H1 (cell line): ENCODE data around the gene TMEM163. TPM values are rescaled to one million over a fixed set of nuclear protein-coding genes. Genes with fewer than 3 reads are reported as not detected.
A peak's percentile ranks its signal among the peaks of the same experiment; 100 is the strongest.

Source experiments
- CTCF ChIA-PET: fragments of 300-600 bp; sonication (Branson Sonifier 250); formaldehyde crosslinking; loops from one replicate; lab custom pipeline; 2021; ENCODE audit not compliant: partially characterized antibody; lab: Charles Lee
- POLR2A ChIA-PET: fragments of 300-600 bp; sonication (Branson Sonifier 250); formaldehyde crosslinking; loops from one replicate; lab custom pipeline; 2021; ENCODE audit warnings: inconsistent platforms; ENCODE audit not compliant: partially characterized antibody; lab: Charles Lee
- DNase-seq, 2 experiments: peaks; one replicate each; pipeline versions ENCODE4 v3.0.0 to v3.0.0-alpha.2; 2010 to 2022; ENCODE audit warnings: low spot score in 2 of 2, low read depth in 1 of 2, mixed read lengths in 1 of 2
- FAIRE-seq: peaks from 2 replicates; lab custom pipeline; 2011; peaks lifted over from hg19 to GRCh38; lab: Jason Lieb, UNC
- H2AFZ ChIP-seq: 2 replicates; pipeline ENCODE4 v1.8.1; 2012; ENCODE audit warnings: low read length, inconsistent platforms
- H2AK5ac ChIP-seq: 2 replicates; pipeline ENCODE4 v1.6.1; 2013; ENCODE audit warnings: low read depth, low read length
- H2BK120ac ChIP-seq: replicated peaks from 2 replicates; pipeline ENCODE3; 2013; ENCODE audit warnings: low read depth, low read length, inconsistent platforms
- H2BK12ac ChIP-seq: 2 replicates; pipeline ENCODE4 v1.6.1; 2013; ENCODE audit warnings: low read depth, low read length
- H2BK15ac ChIP-seq: 2 replicates; pipeline ENCODE4 v1.6.1; 2013; ENCODE audit warnings: low read length
- H2BK20ac ChIP-seq: 2 replicates; pipeline ENCODE4 v1.6.1; 2013; ENCODE audit warnings: low read length
- H2BK5ac ChIP-seq: 2 replicates; pipeline ENCODE4 v1.6.1; 2013; ENCODE audit warnings: low read depth, low read length
- H3K14ac ChIP-seq: 2 replicates; pipeline ENCODE4 v1.6.1; 2013; ENCODE audit warnings: inconsistent platforms; ENCODE audit not compliant: insufficient read length
- H3K18ac ChIP-seq: 2 replicates; pipeline ENCODE4 v1.6.1; 2013; ENCODE audit warnings: low read length; ENCODE audit errors: extremely low read depth
- H3K23ac ChIP-seq: 2 replicates; pipeline ENCODE4 v1.6.1; 2013; ENCODE audit warnings: inconsistent platforms; ENCODE audit not compliant: insufficient read length
- H3K23me2 ChIP-seq: 2 replicates; pipeline ENCODE4 v1.6.1; 2013; ENCODE audit warnings: low read depth, low read length
- H3K27ac ChIP-seq: 2 replicates; pipeline ENCODE4 v1.6.1; 2011; ENCODE audit warnings: low read depth, low read length, inconsistent platforms
- H3K27me3 ChIP-seq, 4 experiments: replicated peaks in 1 of 4; 1 replicate in 1 of 4; 2 replicates in 3 of 4; pipeline versions ENCODE4 v1.6.1 to v1.8.1; 2011 to 2013; ENCODE audit warnings: low read length in 3 of 4, mild to moderate bottlenecking in 3 of 4, inconsistent platforms in 2 of 4, mixed read lengths in 2 of 4, moderate library complexity in 1 of 4; ENCODE audit not compliant: control insufficient read depth in 3 of 4, insufficient read depth in 3 of 4; ENCODE audit errors: extremely low read depth in 1 of 4
- H3K36me3 ChIP-seq, 4 experiments: 2 replicates each; pipeline versions ENCODE4 v1.6.1 to v1.8.1; 2011 to 2013; ENCODE audit warnings: mild to moderate bottlenecking in 4 of 4, low read length in 3 of 4, moderate library complexity in 2 of 4, control low read depth in 1 of 4, inconsistent platforms in 1 of 4; ENCODE audit not compliant: insufficient read depth in 4 of 4, control insufficient read depth in 2 of 4
- H3K4ac ChIP-seq: replicated peaks from 2 replicates; pipeline ENCODE3; 2013; ENCODE audit warnings: low read length, low read depth, mixed read lengths, inconsistent platforms; ENCODE audit not compliant: insufficient read length
- H3K4me1 ChIP-seq, 4 experiments: replicated peaks in 1 of 4; 1 replicate in 1 of 4; 2 replicates in 3 of 4; pipeline versions ENCODE4 v1.6.1 to v1.8.1; 2011 to 2013; ENCODE audit warnings: low read length in 3 of 4, inconsistent platforms in 2 of 4, mixed read lengths in 1 of 4; ENCODE audit not compliant: insufficient read depth in 4 of 4, control insufficient read depth in 3 of 4
- H3K4me2 ChIP-seq, 2 experiments: 2 replicates each; pipeline versions ENCODE4 v1.6.1 to v1.8.1; 2011 to 2013; ENCODE audit warnings: low read depth in 2 of 2, low read length in 2 of 2, control low read depth in 1 of 2, inconsistent platforms in 1 of 2, mild to moderate bottlenecking in 1 of 2; ENCODE audit not compliant: insufficient read depth in 1 of 2
- H3K4me3 ChIP-seq, 4 experiments: fragments of 200-600, 300-600 bp in 1 of 4; sonication (generic), shearing (Covaris generic), sonication (Bioruptor Twin) in 1 of 4; 2 replicates each; pipeline versions ENCODE4 v1.5.1 to v1.8.1; 2011 to 2016; ENCODE audit warnings: low read length in 4 of 4, low read depth in 3 of 4, control low read depth in 2 of 4, inconsistent platforms in 2 of 4, mild to moderate bottlenecking in 2 of 4, mixed read lengths in 1 of 4, moderate library complexity in 1 of 4; ENCODE audit not compliant: insufficient read depth in 2 of 4; ENCODE audit errors: extremely low read depth in 1 of 4
- H3K56ac ChIP-seq: replicated peaks from 2 replicates; pipeline ENCODE3; 2013; ENCODE audit warnings: low read depth, mild to moderate bottlenecking, mixed read lengths, low read length, inconsistent platforms; ENCODE audit not compliant: insufficient read length
- H3K79me1 ChIP-seq: 2 replicates; pipeline ENCODE4 v1.6.1; 2013; ENCODE audit warnings: low read depth, low read length, control low read depth
- H3K79me2 ChIP-seq, 2 experiments: 2 replicates each; pipeline versions ENCODE4 v1.6.1 to v1.8.1; 2012 to 2013; ENCODE audit warnings: low read length in 2 of 2, mild to moderate bottlenecking in 2 of 2, inconsistent platforms in 1 of 2; ENCODE audit not compliant: insufficient read depth in 2 of 2, control insufficient read depth in 1 of 2
- H3K9ac ChIP-seq, 4 experiments: replicated peaks in 1 of 4; 1 replicate in 1 of 4; 2 replicates in 3 of 4; pipeline versions ENCODE4 v1.6.1 to v1.8.1; 2011 to 2013; ENCODE audit warnings: low read depth in 3 of 4, low read length in 3 of 4, control low read depth in 2 of 4, mild to moderate bottlenecking in 2 of 4, moderate library complexity in 2 of 4, inconsistent platforms in 1 of 4; ENCODE audit errors: extremely low read depth in 1 of 4
- H3K9me3 ChIP-seq, 2 experiments: 2 replicates each; pipeline versions ENCODE4 v1.6.1 to v1.8.1; 2012 to 2013; ENCODE audit warnings: mild to moderate bottlenecking in 2 of 2, moderate library complexity in 2 of 2, control low read depth in 1 of 2, inconsistent platforms in 1 of 2, low read depth in 1 of 2, low read length in 1 of 2, mixed read lengths in 1 of 2; ENCODE audit not compliant: insufficient read depth in 2 of 2
- H4K20me1 ChIP-seq, 2 experiments: replicated peaks in 1 of 2; 2 replicates each; pipeline versions ENCODE3 to v1.8.1; 2011 to 2013; ENCODE audit warnings: inconsistent platforms in 2 of 2, low read length in 2 of 2, mild to moderate bottlenecking in 1 of 2; ENCODE audit not compliant: insufficient read depth in 2 of 2, control insufficient read depth in 1 of 2
- H4K5ac ChIP-seq: 2 replicates; pipeline ENCODE4 v1.6.1; 2013; ENCODE audit warnings: low read length, low read depth, mixed read lengths, inconsistent platforms; ENCODE audit not compliant: insufficient read length
- H4K8ac ChIP-seq: 2 replicates; pipeline ENCODE4 v1.8.0; 2013; ENCODE audit warnings: mild to moderate bottlenecking, moderate library complexity, low read length, inconsistent platforms; ENCODE audit not compliant: insufficient read depth; ENCODE audit errors: extremely low read depth
- H4K91ac ChIP-seq: replicated peaks from 2 replicates; pipeline ENCODE3; 2013; ENCODE audit warnings: low read length, mixed read lengths, inconsistent platforms; ENCODE audit not compliant: insufficient read length
- MAX ChIP-seq: IDR thresholded peaks from 2 replicates; pipeline ENCODE4 v1.6.1; 2012; ENCODE audit warnings: inconsistent platforms
- RAD21 ChIP-seq, 2 experiments: IDR thresholded peaks in 1 of 2; conservative IDR thresholded peaks in 1 of 2; 2 replicates each; pipeline ENCODE4 v1.6.1; 2011; ENCODE audit warnings: low read depth in 2 of 2, low read length in 2 of 2, improper control_type of control experiment in 1 of 2, inconsistent platforms in 1 of 2, mild to moderate bottlenecking in 1 of 2, moderate library complexity in 1 of 2
- YY1 ChIP-seq: IDR thresholded peaks from 2 replicates; pipeline ENCODE4 v1.6.1; 2011; ENCODE audit warnings: low read depth, mild to moderate bottlenecking, low read length
- ZNF274 ChIP-seq: IDR thresholded peaks from 2 replicates; pipeline ENCODE4 v1.7.0; 2012; ENCODE audit warnings: low read length, borderline replicate concordance; ENCODE audit errors: extremely low read depth
- WGBS, 2 experiments: shearing (Covaris generic) in 1 of 2; methylation state at CpG; one replicate each; pipeline versions ENCODE4 v1.1.6 to v1.1.7; 2013 to 2015; ENCODE audit warnings: low lambda C conversion rate in 2 of 2, mixed read lengths in 2 of 2, inconsistent platforms in 1 of 2, low coverage in 1 of 2, missing lambda C conversion rate in 1 of 2; ENCODE audit not compliant: insufficient replicate concordance in 2 of 2, insufficient coverage in 1 of 2, insufficient read length in 1 of 2; ENCODE audit errors: extremely low coverage in 1 of 2, missing lambda C conversion rate in 1 of 2; 5-methylcytosine and 5-hydroxymethylcytosine counted together
- polyA plus RNA-seq, 7 experiments: library from polyadenylated mRNA; depleted of rRNA in 3 of 7; stranded (reverse) in 5 of 7; unstranded in 2 of 7; fragments of >200 nt in 5 of 7; fragments of 200-250 nt in 2 of 7; gene quantifications; 1 replicate in 5 of 7; 2 replicates in 1 of 7; 4 replicates in 1 of 7; pipeline versions ENCODE4 v1.2.1 to v1.2.3, GENCODE V29; 2011 to 2013; ENCODE audit warnings: missing spikeins in 2 of 7, mixed read lengths in 2 of 7
- total RNA-seq: library from RNA; stranded (reverse); fragmentation: NEBNext Ultra II Directional; extraction: Animal tissue kit (Norgen Biotek cat#: 25700); gene quantifications from 2 replicates; pipeline ENCODE4 v1.2.1, GENCODE V29; 2021

The TMEM163 gene
- total and polyA plus RNA-seq, 2 of the 8 experiments (the other 6 are each of a cell fraction or from before 2014, with no cell fraction given), result 2.8 to 3.2 TPM

- no peak overlapping the region for H3K9ac ChIP-seq
- WGBS, 2 experiments, result 63% methylated on average over 3 of the region's 3 CpGs; no CpG with 5 or more reads in 1 of the 2 experiments
- H2AFZ ChIP-seq, result no peak overlapping the region
- FAIRE-seq (no peak), DNase-seq (no peak)
- ChIA-PET CTCF (interaction anchor here (0.5 to 2.1 kb wide), 3 partner anchors 29 to 641 kb away, joined by 3 to 5 read pairs (median 4); no protein-coding TSS in a partner anchor), POLR2A (no interaction called here)
- H3K36me3 ChIP-seq, result no peaks in the 10 kb centered on the region
- H4K91ac ChIP-seq, result no peak overlapping the region
- no peak overlapping the region for H4K8ac ChIP-seq
- no peak overlapping the region for H2BK20ac ChIP-seq
- H4K20me1 ChIP-seq, result no peaks in the 10 kb centered on the region
- H4K5ac ChIP-seq, result no peak overlapping the region
- no peak overlapping the region for H2BK15ac ChIP-seq
- no peaks in the 10 kb centered on the region for H3K9me3 ChIP-seq
- TF ChIP-seq ZNF274, result no peak
- no peak for TF ChIP-seq RAD21 (IDR thresholded peaks at IDR 0.05 in 1 of 2, conservative IDR thresholded peaks at IDR 0.05 in 1 of 2; ENCODE audit: low read depth in 2 of 2, low read length in 2 of 2)
- no peak for TF ChIP-seq MAX
- 0 out of 2 replicates have a peak, but pooled peaks have one; percentile 32 for TF ChIP-seq YY1
- H3K23me2 ChIP-seq, result no peaks in the 10 kb centered on the region
- H3K18ac ChIP-seq, result no peak overlapping the region
- H3K4me1 ChIP-seq, result no peaks in the 10 kb centered on the region
- no peak overlapping the region for H2BK12ac ChIP-seq
- H3K4me3 ChIP-seq, result no peak overlapping the region
- no peaks in the 10 kb centered on the region for H3K27me3 ChIP-seq
- no peak overlapping the region for H2AK5ac ChIP-seq
- no peak overlapping the region for H3K56ac ChIP-seq
- H2BK120ac ChIP-seq, result no peak overlapping the region
- no peak overlapping the region for H2BK5ac ChIP-seq
- H3K4ac ChIP-seq, result no peak overlapping the region
- no peak overlapping the region for H3K14ac ChIP-seq
- H3K27ac ChIP-seq, result no peak overlapping the region
- no peak overlapping the region for H3K4me2 ChIP-seq
- no peaks in the 10 kb centered on the region for H3K79me2 ChIP-seq
- no peaks in the 10 kb centered on the region for H3K79me1 ChIP-seq
- H3K23ac ChIP-seq, result no peak overlapping the region
These were observed 32.8 kb downstream of the TMEM163 start for GRCh38 chr2:134685967-134686366.
